ENCODE measurements around the gene GALNT7. TPM values are rescaled to one million over a fixed set of nuclear protein-coding genes. Genes with fewer than 3 reads are reported as not detected.

Gene GALNT7
- total RNA-seq, 1 experiment from 2014 or later, result 13.8 TPM

- Histone ChIP-seq H3K27ac (ENCODE audit: low read length) (peak overlapping the region; percentile 99), H3F3A (ENCODE audit: low read length, unreplicated experiment) (no peaks in the 10 kb centered on the region), H3K9me2 (replicated peaks; ENCODE audit: low read length) (no peaks in the 10 kb centered on the region), H3K9me3 (ENCODE audit: low read length) (no peaks in the 10 kb centered on the region), H3K79me2 (ENCODE audit: low read length) (peaks cover 83% of the 10 kb centered on the region), H4K20me1 (ENCODE audit: low read length) (no peaks in the 10 kb centered on the region), H3K4me3 (ENCODE audit: low read length) (peak overlapping the region; percentile 33), H3K4me2 (ENCODE audit: low read length) (peak overlapping the region; percentile 74), H3K27me3 (ENCODE audit: low read length) (no peaks in the 10 kb centered on the region), H3K36me3 (ENCODE audit: low read depth, low read length) (no peaks in the 10 kb centered on the region), H3K9ac (ENCODE audit: low read length) (peak overlapping the region; percentile 80), H2AFZ (ENCODE audit: low read length) (no peak overlapping the region), H3K4me1 (ENCODE audit: insufficient read depth, low read length) (peaks cover 32% of the 10 kb centered on the region)
- DNase-seq, result peak; percentile 90
- ChIA-PET CTCF (no interaction called here), POLR2A (ENCODE audit: unreplicated experiment) (no interaction called here)
- no TSS peak for BruUV-seq (replicated peaks)
- intact Hi-C loops (cut with micrococcal nuclease), result loop anchor here (1.0 to 2.0 kb wide), 2 partner anchors 9 to 19 kb away; no protein-coding TSS in a partner anchor
- TF ChIP-seq EZH2phosphoT487 (IDR thresholded peaks at IDR 0.05; ENCODE audit: borderline replicate concordance, low read length) (no peak), EZH2 (IDR thresholded peaks at IDR 0.05; ENCODE audit: low read length, unreplicated experiment) (no peak)
- TF ChIP-seq, protein P1, sequence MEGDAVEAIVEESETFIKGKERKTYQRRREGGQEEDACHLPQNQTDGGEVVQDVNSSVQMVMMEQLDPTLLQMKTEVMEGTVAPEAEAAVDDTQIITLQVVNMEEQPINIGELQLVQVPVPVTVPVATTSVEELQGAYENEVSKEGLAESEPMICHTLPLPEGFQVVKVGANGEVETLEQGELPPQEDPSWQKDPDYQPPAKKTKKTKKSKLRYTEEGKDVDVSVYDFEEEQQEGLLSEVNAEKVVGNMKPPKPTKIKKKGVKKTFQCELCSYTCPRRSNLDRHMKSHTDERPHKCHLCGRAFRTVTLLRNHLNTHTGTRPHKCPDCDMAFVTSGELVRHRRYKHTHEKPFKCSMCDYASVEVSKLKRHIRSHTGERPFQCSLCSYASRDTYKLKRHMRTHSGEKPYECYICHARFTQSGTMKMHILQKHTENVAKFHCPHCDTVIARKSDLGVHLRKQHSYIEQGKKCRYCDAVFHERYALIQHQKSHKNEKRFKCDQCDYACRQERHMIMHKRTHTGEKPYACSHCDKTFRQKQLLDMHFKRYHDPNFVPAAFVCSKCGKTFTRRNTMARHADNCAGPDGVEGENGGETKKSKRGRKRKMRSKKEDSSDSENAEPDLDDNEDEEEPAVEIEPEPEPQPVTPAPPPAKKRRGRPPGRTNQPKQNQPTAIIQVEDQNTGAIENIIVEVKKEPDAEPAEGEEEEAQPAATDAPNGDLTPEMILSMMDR (conservative IDR thresholded peaks at IDR 0.05; ENCODE audit: low read depth, low read length), result no peak
- ATAC-seq, result peak; percentile 90
Measured at GRCh38 chr4:173191623-173192041, 23.0 kb downstream of the GALNT7 start.

DNA sequence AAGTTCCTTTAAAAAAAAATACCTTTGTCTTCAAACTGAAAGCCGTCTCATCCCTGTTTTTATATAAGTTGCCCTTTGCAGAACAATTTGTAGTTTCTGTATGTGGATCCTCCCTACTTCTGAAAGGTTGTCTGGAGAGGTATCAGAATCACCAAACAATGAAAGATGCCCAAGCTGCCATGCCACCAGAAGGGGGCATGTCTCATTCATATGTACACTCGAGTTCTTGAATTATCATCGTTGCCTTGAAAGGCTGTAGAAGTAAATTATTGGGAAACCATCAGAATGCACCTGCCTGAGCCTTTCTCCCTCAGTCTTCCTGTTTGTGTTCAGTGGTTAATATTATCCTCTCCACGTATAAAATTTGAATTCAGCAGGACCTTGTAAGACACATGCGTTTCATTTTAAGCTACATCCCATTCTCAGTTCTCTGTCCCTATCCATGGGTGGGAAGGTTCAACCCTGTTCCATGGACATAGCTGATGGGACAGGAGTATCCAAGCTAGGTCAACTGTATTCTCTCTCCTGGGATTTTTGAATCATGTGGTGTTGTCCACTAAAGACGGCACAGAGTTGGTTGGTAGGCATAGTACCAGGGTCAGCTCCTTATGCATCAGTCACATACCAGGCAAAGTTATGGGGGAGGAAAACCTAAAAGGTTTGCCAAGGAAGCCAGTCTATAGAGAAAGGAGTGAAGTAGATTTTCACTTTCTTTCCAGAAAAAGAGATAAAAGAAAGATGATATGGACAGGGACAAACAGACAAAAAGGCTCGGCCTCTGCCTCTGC, 24.0 kb downstream of the GALNT7 start:
- intact Hi-C loops (cut with micrococcal nuclease), result no loop called here
- TF ChIP-seq, protein P1 (conservative IDR thresholded peaks at IDR 0.05; ENCODE audit: low read depth, low read length), result peak; percentile 42
- no peak for TF ChIP-seq EZH2 (IDR thresholded peaks at IDR 0.05; ENCODE audit: low read length, unreplicated experiment)
- Histone ChIP-seq H3K9ac (ENCODE audit: low read length) (peak overlapping the region; percentile 59), H4K20me1 (ENCODE audit: low read length) (no peaks in the 10 kb centered on the region), H3K9me2 (replicated peaks; ENCODE audit: low read length) (no peaks in the 10 kb centered on the region), H3K4me2 (ENCODE audit: low read length) (peak overlapping the region; percentile 74), H3K27ac (ENCODE audit: low read length) (peak overlapping the region; percentile 93), H3K4me3 (ENCODE audit: low read length) (peak overlapping the region; percentile 29; the same call in 1 of the 2 replicates), H3K4me1 (ENCODE audit: insufficient read depth, low read length) (peaks cover 32% of the 10 kb centered on the region), H3F3A (ENCODE audit: low read length, unreplicated experiment) (no peaks in the 10 kb centered on the region), H3K9me3 (ENCODE audit: low read length) (no peaks in the 10 kb centered on the region), H2AFZ (ENCODE audit: low read length) (no peak overlapping the region), H3K27me3 (ENCODE audit: low read length) (no peaks in the 10 kb centered on the region), H3K36me3 (ENCODE audit: low read depth, low read length) (no peaks in the 10 kb centered on the region), H3K79me2 (ENCODE audit: low read length) (peaks cover 85% of the 10 kb centered on the region)
- CTCF ChIA-PET, result interaction anchor here (0.7 kb wide), 1 partner anchor 175 kb away, joined by 3 read pairs; no protein-coding TSS in a partner anchor
- ATAC-seq (no peak), DNase-seq (no peak)
- no TSS peak for BruUV-seq (replicated peaks)
- POLR2A ChIA-PET (ENCODE audit: unreplicated experiment), result no interaction called here

- Histone ChIP-seq H4K20me1 (ENCODE audit: low read length) (no peaks in the 10 kb centered on the region), H3K27ac (ENCODE audit: low read length) (no peak overlapping the region), H3K4me3 (ENCODE audit: low read length) (no peak overlapping the region), H3F3A (ENCODE audit: low read length, unreplicated experiment) (no peaks in the 10 kb centered on the region), H2AFZ (ENCODE audit: low read length) (no peak overlapping the region), H3K4me1 (ENCODE audit: insufficient read depth, low read length) (peaks cover 32% of the 10 kb centered on the region), H3K36me3 (ENCODE audit: low read depth, low read length) (no peaks in the 10 kb centered on the region), H3K79me2 (ENCODE audit: low read length) (peaks cover 73% of the 10 kb centered on the region), H3K9me2 (replicated peaks; ENCODE audit: low read length) (no peaks in the 10 kb centered on the region), H3K9me3 (ENCODE audit: low read length) (no peaks in the 10 kb centered on the region), H3K4me2 (ENCODE audit: low read length) (no peak overlapping the region), H3K27me3 (ENCODE audit: low read length) (no peaks in the 10 kb centered on the region), H3K9ac (ENCODE audit: low read length) (no peak overlapping the region)
- ChIA-PET POLR2A (ENCODE audit: unreplicated experiment) (no interaction called here), CTCF (no interaction called here)
- no peak for TF ChIP-seq EZH2phosphoT487 (IDR thresholded peaks at IDR 0.05; ENCODE audit: borderline replicate concordance, low read length)
- TF ChIP-seq, protein P1 (conservative IDR thresholded peaks at IDR 0.05; ENCODE audit: low read depth, low read length), result no peak
- TF ChIP-seq EZH2 (IDR thresholded peaks at IDR 0.05; ENCODE audit: low read length, unreplicated experiment), result no peak
- ATAC-seq, result no peak
- BruUV-seq (replicated peaks), result no TSS peak
- intact Hi-C loops (cut with micrococcal nuclease), result no loop called here
- no peak for DNase-seq
Measured at GRCh38 chr4:173194157-173194556, 25.5 kb downstream of the GALNT7 start.

All from PC-3 (cell line).